HCT116 (cell line): Measurements from ENCODE around the gene NTRK3.

Experiments used
- EZH2 ChIP-seq: fragments of 200-600 bp; sonication (generic); IDR thresholded peaks from 2 replicates; pipeline ENCODE4 v1.6.1; 2017; ENCODE audit warnings: antibody characterized with exemption, mixed run types
- POLR2AphosphoS5 ChIP-seq: IDR thresholded peaks from 2 replicates; pipeline ENCODE4 v1.6.1; 2011; ENCODE audit warnings: mild to moderate bottlenecking, low read depth, low read length, moderate library complexity

- TF ChIP-seq POLR2AphosphoS5 (no peak), EZH2 (no peak)
Observed at GRCh38 chr15:88302373-88302772, 45.8 kb upstream of the NTRK3 start.
